Measurements from ENCODE around the gene USP37. TPM values are rescaled to one million over a fixed set of nuclear protein-coding genes. Genes with fewer than 3 reads are reported as not detected.

USP37 gene
- total RNA-seq, 1 experiment from 2014 or later = 16.4 TPM

GRCh38 chr2:218518876-218519275 lies 49.3 kb downstream of the USP37 start:
- Mint-ChIP-seq H3K9me3 (ENCODE audit: unreplicated experiment) (no peaks in the 10 kb centered on the region), H3K4me3 (ENCODE audit: unreplicated experiment) (no peak overlapping the region), H3K27ac (ENCODE audit: low read depth, unreplicated experiment) (no peak overlapping the region), H3K36me3 (ENCODE audit: insufficient read depth, unreplicated experiment) (peaks cover 49% of the 10 kb centered on the region), H3K27me3 (ENCODE audit: insufficient read depth, unreplicated experiment) (no peaks in the 10 kb centered on the region), H3K4me1 (ENCODE audit: insufficient read depth, unreplicated experiment) (no peaks in the 10 kb centered on the region)
- TF ChIP-seq, protein P1, sequence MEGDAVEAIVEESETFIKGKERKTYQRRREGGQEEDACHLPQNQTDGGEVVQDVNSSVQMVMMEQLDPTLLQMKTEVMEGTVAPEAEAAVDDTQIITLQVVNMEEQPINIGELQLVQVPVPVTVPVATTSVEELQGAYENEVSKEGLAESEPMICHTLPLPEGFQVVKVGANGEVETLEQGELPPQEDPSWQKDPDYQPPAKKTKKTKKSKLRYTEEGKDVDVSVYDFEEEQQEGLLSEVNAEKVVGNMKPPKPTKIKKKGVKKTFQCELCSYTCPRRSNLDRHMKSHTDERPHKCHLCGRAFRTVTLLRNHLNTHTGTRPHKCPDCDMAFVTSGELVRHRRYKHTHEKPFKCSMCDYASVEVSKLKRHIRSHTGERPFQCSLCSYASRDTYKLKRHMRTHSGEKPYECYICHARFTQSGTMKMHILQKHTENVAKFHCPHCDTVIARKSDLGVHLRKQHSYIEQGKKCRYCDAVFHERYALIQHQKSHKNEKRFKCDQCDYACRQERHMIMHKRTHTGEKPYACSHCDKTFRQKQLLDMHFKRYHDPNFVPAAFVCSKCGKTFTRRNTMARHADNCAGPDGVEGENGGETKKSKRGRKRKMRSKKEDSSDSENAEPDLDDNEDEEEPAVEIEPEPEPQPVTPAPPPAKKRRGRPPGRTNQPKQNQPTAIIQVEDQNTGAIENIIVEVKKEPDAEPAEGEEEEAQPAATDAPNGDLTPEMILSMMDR (IDR thresholded peaks at IDR 0.05; ENCODE audit: unreplicated experiment) = no peak
- no TSS peak for BruUV-seq (replicated peaks)
- CTCF ChIA-PET = no interaction called here
- intact Hi-C loops (cut with micrococcal nuclease) = no loop called here
- POLR2A ChIA-PET = no interaction called here
- DNase-seq (ENCODE audit: unreplicated experiment) = no peak

DNA sequence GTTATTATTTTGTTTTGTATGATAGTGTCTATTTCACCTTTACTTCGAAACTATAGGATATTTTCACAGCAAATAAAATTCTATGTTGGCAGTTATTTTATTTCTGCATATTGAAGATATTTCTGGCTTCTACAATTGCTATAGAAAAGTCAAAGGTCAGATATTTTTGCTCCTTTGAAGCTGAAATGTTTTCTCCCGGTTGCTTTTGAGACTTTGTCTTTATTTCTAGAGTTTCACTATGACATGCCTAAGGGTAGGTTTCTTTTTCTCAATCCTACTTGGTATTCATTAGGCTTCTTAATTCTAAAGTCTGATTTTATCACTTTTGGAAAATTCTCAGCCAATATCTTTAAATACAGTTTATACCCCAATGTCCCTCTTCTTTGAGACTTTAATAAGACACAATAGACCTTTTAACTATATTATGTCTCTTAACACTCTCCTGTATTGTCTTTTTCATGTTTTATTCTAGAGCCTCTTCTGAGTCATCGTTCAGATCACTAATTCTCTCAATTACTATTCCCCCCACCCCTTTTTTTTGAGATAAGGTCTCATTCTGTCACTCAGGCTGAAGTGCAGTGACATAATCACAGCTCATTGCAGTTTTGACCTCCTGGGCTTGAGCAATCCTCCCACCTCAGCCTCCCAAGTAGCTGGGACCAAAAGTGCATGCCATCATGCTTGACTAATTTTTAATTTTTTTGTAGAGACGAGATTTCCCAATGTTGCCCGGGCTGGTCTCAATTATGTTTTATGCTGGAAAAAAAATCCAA lies 50.5 kb downstream of the USP37 start:
- no peak for DNase-seq (ENCODE audit: unreplicated experiment)
- no TSS peak for BruUV-seq (replicated peaks)
- CTCF ChIA-PET = interaction anchor here (0.7 kb wide), 1 partner anchor 8 kb away, joined by 3 read pairs; no protein-coding TSS in a partner anchor
- TF ChIP-seq, protein P1 (IDR thresholded peaks at IDR 0.05; ENCODE audit: unreplicated experiment) = no peak
- Mint-ChIP-seq H3K4me1 (ENCODE audit: insufficient read depth, unreplicated experiment) (no peaks in the 10 kb centered on the region), H3K4me3 (ENCODE audit: unreplicated experiment) (no peak overlapping the region), H3K36me3 (ENCODE audit: insufficient read depth, unreplicated experiment) (peaks cover 41% of the 10 kb centered on the region), H3K27me3 (ENCODE audit: insufficient read depth, unreplicated experiment) (no peaks in the 10 kb centered on the region), H3K9me3 (ENCODE audit: unreplicated experiment) (no peaks in the 10 kb centered on the region), H3K27ac (ENCODE audit: low read depth, unreplicated experiment) (no peak overlapping the region)
- POLR2A ChIA-PET = interaction anchor here (1.2 kb wide), 1 partner anchor 13 kb away, joined by 4 read pairs; no protein-coding TSS in a partner anchor
- intact Hi-C loops (cut with micrococcal nuclease) = no loop called here

- intact Hi-C loops (cut with micrococcal nuclease) = no loop called here
- TF ChIP-seq, protein P1 (IDR thresholded peaks at IDR 0.05; ENCODE audit: unreplicated experiment) = peak; percentile 18
- Mint-ChIP-seq H3K27ac (ENCODE audit: low read depth, unreplicated experiment) (no peak overlapping the region), H3K27me3 (ENCODE audit: insufficient read depth, unreplicated experiment) (no peaks in the 10 kb centered on the region), H3K9me3 (ENCODE audit: unreplicated experiment) (no peaks in the 10 kb centered on the region), H3K4me3 (ENCODE audit: unreplicated experiment) (no peak overlapping the region), H3K36me3 (ENCODE audit: insufficient read depth, unreplicated experiment) (peaks cover 33% of the 10 kb centered on the region), H3K4me1 (ENCODE audit: insufficient read depth, unreplicated experiment) (no peaks in the 10 kb centered on the region)
- POLR2A ChIA-PET = no interaction called here
- CTCF ChIA-PET = interaction anchor here (0.7 kb wide), 1 partner anchor 9 kb away, joined by 3 read pairs; no protein-coding TSS in a partner anchor
- BruUV-seq (replicated peaks) = no TSS peak
- peak; percentile 34 for DNase-seq (ENCODE audit: unreplicated experiment)
Measured at GRCh38 chr2:218516614-218517013, 51.5 kb downstream of the USP37 start.

- ChIA-PET CTCF (interaction anchor here (0.7 kb wide), 1 partner anchor 166 kb away, joined by 3 read pairs; no protein-coding TSS in a partner anchor), POLR2A (interaction anchor here (0.6 to 0.9 kb wide), 2 partner anchors 9 to 75 kb away, joined by 3 to 4 read pairs; no protein-coding TSS in a partner anchor)
- TF ChIP-seq, protein P1 (IDR thresholded peaks at IDR 0.05; ENCODE audit: unreplicated experiment) = no peak
- no peaks in the 10 kb centered on the region for H3K27me3 Mint-ChIP-seq (ENCODE audit: insufficient read depth, unreplicated experiment)
- H3K9me3 Mint-ChIP-seq (ENCODE audit: unreplicated experiment) = no peaks in the 10 kb centered on the region
- H3K4me1 Mint-ChIP-seq (ENCODE audit: insufficient read depth, unreplicated experiment) = no peaks in the 10 kb centered on the region
- no peak overlapping the region for H3K27ac Mint-ChIP-seq (ENCODE audit: low read depth, unreplicated experiment)
- intact Hi-C loops (cut with micrococcal nuclease) = no loop called here
- BruUV-seq (replicated peaks) = no TSS peak
- peaks cover 26% of the 10 kb centered on the region for H3K36me3 Mint-ChIP-seq (ENCODE audit: insufficient read depth, unreplicated experiment)
- DNase-seq (ENCODE audit: unreplicated experiment) = no peak
- H3K4me3 Mint-ChIP-seq (ENCODE audit: unreplicated experiment) = no peak overlapping the region
Measured at GRCh38 chr2:218513676-218514075, 54.5 kb downstream of the USP37 start.
